Body of pancreas (tissue), 4 donors: ENCODE data around the gene COL15A1. TPM values are rescaled to one million over a fixed set of nuclear protein-coding genes. Genes with fewer than 3 reads are reported as not detected.
"Not testable (repeated sequence)": the region's sequence is repeated elsewhere in the genome, so short reads cannot be mapped to it uniquely, and the experiment has no call there.

Experiments used
- ATAC-seq: fragments of 150-250 bp; one replicate; pipeline ENCODE4 v1.9.1; 2016
- DNase-seq, 4 donors: peaks; one replicate each; pipeline ENCODE4 v3.0.0-alpha.2; 2019
- H3K27ac ChIP-seq, 4 donors: fragments of 200-600 bp; sonication (generic); 1 replicate in 3 of 4; 2 replicates in 1 of 4; pipeline versions ENCODE4 v1.5.1 to v1.6.1; 2016 to 2019; ENCODE audit warnings: mild to moderate bottlenecking in 1 of 4, mixed read lengths in 1 of 4, moderate library complexity in 1 of 4
- H3K27me3 ChIP-seq, 2 donors: fragments of 200-600 bp; sonication (generic); one replicate each; pipeline ENCODE4 v1.6.0; 2016; ENCODE audit warnings: mild to moderate bottlenecking in 1 of 2
- H3K36me3 ChIP-seq, 2 donors: fragments of 200-600 bp; sonication (generic); replicated peaks in 1 of 2; 2 replicates each; pipeline ENCODE4 v1.5.1; 2016; ENCODE audit warnings: low read depth in 2 of 2; ENCODE audit not compliant: insufficient read depth in 1 of 2
- H3K4me1 ChIP-seq: fragments of 200-600 bp; sonication (generic); one replicate; pipeline ENCODE4 v1.6.0; 2016
- H3K4me3 ChIP-seq, 2 donors: fragments of 200-600 bp; sonication (generic); 1 replicate in 1 of 2; 2 replicates in 1 of 2; pipeline ENCODE4 v1.5.1; 2016 to 2019
- H3K9me3 ChIP-seq, 3 donors: fragments of 200-600 bp; sonication (generic); 1 replicate in 2 of 3; 2 replicates in 1 of 3; pipeline ENCODE4 v1.5.1; 2016
- POLR2A ChIP-seq, 3 donors: fragments of 450-650 bp; IDR thresholded peaks; one replicate each; pipeline ENCODE4 v1.6.1; 2016; ENCODE audit warnings: antibody characterized with exemption in 3 of 3, mild to moderate bottlenecking in 2 of 3
- WGBS, 2 donors: methylation state at CpG; one replicate each; pipeline ENCODE4 v1.1.5; 2017; 5-methylcytosine and 5-hydroxymethylcytosine counted together
- intact Hi-C: fragments of 100-400 bp; cut with DNase I; formaldehyde crosslinking; loops from one replicate; pipeline ENCODE4 v1.15.1; 2023
- total RNA-seq, 2 donors: library from RNA; depleted of rRNA; stranded (reverse); fragments of >200 nt; gene quantifications; one replicate each; pipeline ENCODE4 v1.1.0, GENCODE V29; 2016
- TF ChIP-seq, protein P1 (sequence below), 7 experiments: fragments of 450-650 bp in 4 of 7; fragments of 200-600 bp in 3 of 7; sonication (generic) in 3 of 7; IDR thresholded peaks; one replicate each; pipeline ENCODE4 v1.5.1; 2016 to 2019; ENCODE audit warnings: antibody characterized with exemption in 7 of 7

COL15A1 gene
- total RNA-seq, 2 donors from 2014 or later = 6.7 to 55.4 TPM

DNA sequence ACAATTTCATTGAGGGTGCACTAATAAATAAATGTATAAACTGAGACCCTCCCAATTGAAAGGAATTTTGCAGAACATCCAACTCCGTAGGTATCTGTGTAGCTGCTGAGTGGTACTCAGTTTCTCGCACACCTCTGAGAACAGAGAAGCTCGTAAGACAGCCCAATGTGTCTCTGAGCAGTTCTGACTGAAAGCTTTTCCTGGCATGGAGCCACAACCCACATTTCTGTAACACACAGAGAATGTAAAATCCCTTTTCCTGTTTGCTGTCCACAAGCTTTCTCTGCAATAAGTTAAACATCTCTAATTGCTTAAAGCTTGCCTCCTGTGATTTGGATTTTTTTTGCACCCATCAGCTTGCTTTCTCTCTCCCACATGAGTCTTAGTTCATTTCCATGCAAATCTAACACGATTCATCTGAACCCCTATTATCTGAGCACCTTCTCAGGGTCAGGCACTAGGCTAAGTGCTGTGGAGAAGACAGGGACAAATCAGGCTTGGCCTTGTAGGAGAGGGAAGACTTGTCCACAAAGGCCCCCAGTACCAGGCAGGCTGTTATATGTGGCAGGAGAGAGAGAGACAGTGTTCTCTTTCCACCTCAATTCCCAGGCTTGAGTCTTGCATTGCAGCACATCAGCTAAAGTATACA, 44.2 kb upstream of the COL15A1 start:
- DNase-seq = peak in 2 of 4 donors; percentile 21 to 35

DNA sequence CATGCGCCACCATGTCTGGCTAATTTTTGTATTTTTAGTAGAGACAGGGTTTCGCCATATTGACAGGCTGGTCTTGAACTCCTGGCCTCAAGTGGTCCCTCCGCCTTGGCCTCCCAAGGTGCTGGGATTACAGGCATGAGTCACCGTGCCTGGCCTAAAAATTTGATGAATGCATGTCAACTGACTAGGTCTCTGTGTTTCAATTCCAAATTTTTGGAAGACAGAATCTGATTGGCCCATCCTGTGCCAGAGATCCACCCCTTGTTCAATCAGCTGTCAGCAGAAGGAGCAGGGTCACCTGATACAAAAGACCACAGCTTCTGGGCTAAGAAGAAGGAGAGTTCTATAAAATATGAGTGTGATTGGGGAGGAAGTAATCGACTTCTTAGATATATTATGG, 43.5 kb upstream of the COL15A1 start:
- Histone ChIP-seq H3K27me3 (no peaks in the 10 kb centered on the region), H3K4me1 (no peaks in the 10 kb centered on the region), H3K4me3 (no peak overlapping the region), H3K9me3 (no peaks in the 10 kb centered on the region), H3K36me3 (no peaks in the 10 kb centered on the region), H3K27ac (no peak overlapping the region)
- TF ChIP-seq POLR2A (IDR thresholded peaks at IDR 0.05) = no peak
- TF ChIP-seq, protein P1, sequence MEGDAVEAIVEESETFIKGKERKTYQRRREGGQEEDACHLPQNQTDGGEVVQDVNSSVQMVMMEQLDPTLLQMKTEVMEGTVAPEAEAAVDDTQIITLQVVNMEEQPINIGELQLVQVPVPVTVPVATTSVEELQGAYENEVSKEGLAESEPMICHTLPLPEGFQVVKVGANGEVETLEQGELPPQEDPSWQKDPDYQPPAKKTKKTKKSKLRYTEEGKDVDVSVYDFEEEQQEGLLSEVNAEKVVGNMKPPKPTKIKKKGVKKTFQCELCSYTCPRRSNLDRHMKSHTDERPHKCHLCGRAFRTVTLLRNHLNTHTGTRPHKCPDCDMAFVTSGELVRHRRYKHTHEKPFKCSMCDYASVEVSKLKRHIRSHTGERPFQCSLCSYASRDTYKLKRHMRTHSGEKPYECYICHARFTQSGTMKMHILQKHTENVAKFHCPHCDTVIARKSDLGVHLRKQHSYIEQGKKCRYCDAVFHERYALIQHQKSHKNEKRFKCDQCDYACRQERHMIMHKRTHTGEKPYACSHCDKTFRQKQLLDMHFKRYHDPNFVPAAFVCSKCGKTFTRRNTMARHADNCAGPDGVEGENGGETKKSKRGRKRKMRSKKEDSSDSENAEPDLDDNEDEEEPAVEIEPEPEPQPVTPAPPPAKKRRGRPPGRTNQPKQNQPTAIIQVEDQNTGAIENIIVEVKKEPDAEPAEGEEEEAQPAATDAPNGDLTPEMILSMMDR (IDR thresholded peaks at IDR 0.05) = no peak
- ATAC-seq (no peak), DNase-seq (no peak)
- intact Hi-C loops = no loop called here
- WGBS, 2 donors = 86 to 99% methylated on average over 5 of the region's 5 CpGs

More for the DNA sequence above, 44.2 kb upstream of the COL15A1 start:
- no peak for ATAC-seq
- no peak for TF ChIP-seq POLR2A (IDR thresholded peaks at IDR 0.05)
- TF ChIP-seq, protein P1 (IDR thresholded peaks at IDR 0.05) = no peak
- no peak overlapping the region for H3K4me3 ChIP-seq
- H3K27me3 ChIP-seq = no peaks in the 10 kb centered on the region
- intact Hi-C loops = no loop called here
- H3K27ac ChIP-seq = no peak overlapping the region
- H3K9me3 ChIP-seq = no peaks in the 10 kb centered on the region
- H3K36me3 ChIP-seq = no peaks in the 10 kb centered on the region
- no peaks in the 10 kb centered on the region for H3K4me1 ChIP-seq
- 51 to 76% methylated on average over 4 of the region's 4 CpGs for WGBS, 2 donors

DNA sequence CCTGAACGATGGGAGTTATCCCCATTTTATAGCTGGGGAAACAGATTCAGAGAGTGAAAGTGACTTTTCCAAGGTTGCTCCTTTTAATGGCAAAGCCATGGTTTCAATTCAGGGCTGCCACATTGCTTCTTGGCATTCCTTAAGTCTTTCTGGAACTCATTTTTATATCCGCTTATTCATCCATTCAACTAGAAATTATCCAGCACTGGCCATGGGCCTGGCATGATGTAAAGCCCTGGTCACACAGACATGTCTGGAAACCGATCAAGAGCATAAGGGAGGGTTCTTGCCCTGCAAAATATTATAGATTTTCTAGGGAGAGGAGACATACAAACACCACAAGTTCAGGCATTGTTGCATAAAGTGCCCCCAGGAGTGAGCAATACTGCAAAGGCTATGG, 43.0 kb upstream of the COL15A1 start:
- no peaks in the 10 kb centered on the region for H3K36me3 ChIP-seq

DNA sequence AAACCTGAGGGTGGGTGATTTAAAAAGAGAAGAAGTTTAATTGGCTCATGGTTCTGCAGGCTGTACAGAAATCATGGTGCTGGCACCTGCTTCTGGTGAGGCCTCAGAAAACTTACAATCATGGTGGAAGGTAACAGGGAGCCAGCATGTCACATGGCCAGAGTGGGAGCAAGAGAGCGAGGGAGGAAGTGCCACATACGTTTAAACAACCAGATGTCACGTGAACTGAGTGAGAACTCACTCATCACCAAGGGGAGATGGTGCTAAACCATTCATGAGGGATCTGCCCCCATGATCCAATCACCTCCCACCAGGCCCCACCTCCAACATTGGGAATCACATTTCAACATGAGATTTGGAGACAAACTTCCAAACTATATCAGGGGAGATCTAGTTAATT, 41.9 kb upstream of the COL15A1 start:
- intact Hi-C loops, H3K4me1 ChIP-seq, H3K36me3 ChIP-seq, H3K4me3 ChIP-seq, H3K27ac ChIP-seq, DNase-seq, H3K27me3 ChIP-seq, ATAC-seq, H3K9me3 ChIP-seq: not testable (repeated sequence)
- 71 to 91% methylated on average over 3 of the region's 3 CpGs for WGBS, 2 donors

More for the DNA sequence above, 43.0 kb upstream of the COL15A1 start:
- Histone ChIP-seq H3K4me1 (no peaks in the 10 kb centered on the region), H3K27me3 (no peaks in the 10 kb centered on the region), H3K4me3 (no peak overlapping the region), H3K27ac (no peak overlapping the region), H3K9me3 (no peaks in the 10 kb centered on the region)
- TF ChIP-seq, protein P1 (IDR thresholded peaks at IDR 0.05) = no peak
- TF ChIP-seq POLR2A (IDR thresholded peaks at IDR 0.05) = no peak
- 79 to 83% methylated on average over 3 of the region's 3 CpGs for WGBS, 2 donors
- DNase-seq = no peak
- ATAC-seq = no peak
- intact Hi-C loops = no loop called here

DNA sequence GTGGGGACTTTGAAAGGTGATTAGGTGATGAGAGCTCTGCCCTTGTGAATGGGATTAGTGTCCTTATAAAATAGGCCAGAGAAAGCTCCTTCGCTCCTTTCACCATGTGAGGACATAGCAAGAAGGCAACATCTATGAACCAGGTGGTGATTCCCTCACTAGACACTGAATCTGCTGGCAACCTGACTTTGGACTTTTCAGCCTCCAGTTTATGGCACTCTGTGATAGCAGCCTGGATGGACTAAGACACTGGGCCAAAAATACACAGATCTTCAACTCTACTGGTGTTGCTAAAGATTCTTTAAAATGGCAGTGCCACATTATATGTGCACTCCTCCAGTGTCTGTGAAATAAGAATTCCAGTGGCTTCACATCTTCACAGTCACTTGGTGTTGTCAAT, 41.2 kb upstream of the COL15A1 start:
- H3K36me3 ChIP-seq = no peaks in the 10 kb centered on the region
- H3K27ac ChIP-seq = no peak overlapping the region
- DNase-seq (no peak), ATAC-seq (no peak)
- WGBS, 2 donors = 86 to 90% methylated on average over 1 of the region's 1 CpG
- no peaks in the 10 kb centered on the region for H3K9me3 ChIP-seq
- intact Hi-C loops = no loop called here
- H3K4me3 ChIP-seq = no peak overlapping the region
- H3K27me3 ChIP-seq = no peaks in the 10 kb centered on the region
- H3K4me1 ChIP-seq = peaks cover 11% of the 10 kb centered on the region
- TF ChIP-seq, protein P1 (IDR thresholded peaks at IDR 0.05) = no peak
- TF ChIP-seq POLR2A (IDR thresholded peaks at IDR 0.05) = no peak
